Body of pancreas (tissue), 4 donors: ENCODE measurements around the gene PLA2G15. TPM values are rescaled to one million over a fixed set of nuclear protein-coding genes. Genes with fewer than 3 reads are reported as not detected.

Experiments
- ATAC-seq: fragments of 150-250 bp; one replicate; pipeline ENCODE4 v1.9.1; 2016
- DNase-seq, 4 donors: peaks; one replicate each; pipeline ENCODE4 v3.0.0-alpha.2; 2019
- H3K27ac ChIP-seq, 4 donors: fragments of 200-600 bp; sonication (generic); 1 replicate in 3 of 4; 2 replicates in 1 of 4; pipeline versions ENCODE4 v1.5.1 to v1.6.1; 2016 to 2019; ENCODE audit warnings: mild to moderate bottlenecking in 1 of 4, mixed read lengths in 1 of 4, moderate library complexity in 1 of 4
- H3K27me3 ChIP-seq, 2 donors: fragments of 200-600 bp; sonication (generic); one replicate each; pipeline ENCODE4 v1.6.0; 2016; ENCODE audit warnings: mild to moderate bottlenecking in 1 of 2
- H3K36me3 ChIP-seq, 2 donors: fragments of 200-600 bp; sonication (generic); replicated peaks in 1 of 2; 2 replicates each; pipeline ENCODE4 v1.5.1; 2016; ENCODE audit warnings: low read depth in 2 of 2; ENCODE audit not compliant: insufficient read depth in 1 of 2
- H3K4me1 ChIP-seq: fragments of 200-600 bp; sonication (generic); one replicate; pipeline ENCODE4 v1.6.0; 2016
- H3K4me3 ChIP-seq, 2 donors: fragments of 200-600 bp; sonication (generic); 1 replicate in 1 of 2; 2 replicates in 1 of 2; pipeline ENCODE4 v1.5.1; 2016 to 2019
- H3K9me3 ChIP-seq, 3 donors: fragments of 200-600 bp; sonication (generic); 1 replicate in 2 of 3; 2 replicates in 1 of 3; pipeline ENCODE4 v1.5.1; 2016
- POLR2A ChIP-seq, 3 donors: fragments of 450-650 bp; IDR thresholded peaks; one replicate each; pipeline ENCODE4 v1.6.1; 2016; ENCODE audit warnings: antibody characterized with exemption in 3 of 3, mild to moderate bottlenecking in 2 of 3
- WGBS, 2 donors: methylation state at CpG; one replicate each; pipeline ENCODE4 v1.1.5; 2017; 5-methylcytosine and 5-hydroxymethylcytosine counted together
- intact Hi-C: fragments of 100-400 bp; cut with DNase I; formaldehyde crosslinking; loops from one replicate; pipeline ENCODE4 v1.15.1; 2023
- total RNA-seq, 2 donors: library from RNA; depleted of rRNA; stranded (reverse); fragments of >200 nt; gene quantifications; one replicate each; pipeline ENCODE4 v1.1.0, GENCODE V29; 2016
- TF ChIP-seq, protein P1 (sequence below), 7 experiments: fragments of 450-650 bp in 4 of 7; fragments of 200-600 bp in 3 of 7; sonication (generic) in 3 of 7; IDR thresholded peaks; one replicate each; pipeline ENCODE4 v1.5.1; 2016 to 2019; ENCODE audit warnings: antibody characterized with exemption in 7 of 7

PLA2G15 gene
- total RNA-seq, 2 donors from 2014 or later = 8.2 to 9.6 TPM

DNA sequence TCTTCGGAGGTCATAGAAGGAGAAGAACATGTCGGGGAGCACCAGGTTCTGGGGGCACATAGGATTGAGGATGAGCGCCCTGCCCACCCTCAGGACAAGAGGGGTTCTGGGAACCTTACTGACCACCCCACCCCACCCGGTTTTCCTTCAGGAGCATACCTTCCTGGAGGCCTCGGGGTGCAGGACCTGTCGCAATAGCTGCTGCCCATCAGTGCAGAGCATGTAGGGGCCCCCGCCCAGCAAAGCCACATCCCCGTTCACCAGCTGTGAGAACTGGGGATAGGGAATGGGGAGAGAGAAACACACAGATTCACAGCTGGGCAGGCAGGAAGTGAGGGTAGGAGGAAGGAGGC is 11.4 kb upstream of the PLA2G15 start:
- peaks cover 55% of the 10 kb centered on the region for H3K4me1 ChIP-seq
- 27 to 39% methylated on average over 3 to 8 of the region's 8 CpGs for WGBS, 2 donors
- DNase-seq = no peak
- peaks cover 11 to 32% of the 10 kb centered on the region in 2 donors for H3K36me3 ChIP-seq
- H3K9me3 ChIP-seq = no peaks in the 10 kb centered on the region
- intact Hi-C loops = loop anchor here (10.0 kb wide), 1 partner anchor 169 kb away; no protein-coding TSS in a partner anchor
- peak overlapping the region; percentile 98 to 99 (median 99) for H3K27ac ChIP-seq
- TF ChIP-seq POLR2A (IDR thresholded peaks at IDR 0.05) = no peak
- TF ChIP-seq, protein P1, sequence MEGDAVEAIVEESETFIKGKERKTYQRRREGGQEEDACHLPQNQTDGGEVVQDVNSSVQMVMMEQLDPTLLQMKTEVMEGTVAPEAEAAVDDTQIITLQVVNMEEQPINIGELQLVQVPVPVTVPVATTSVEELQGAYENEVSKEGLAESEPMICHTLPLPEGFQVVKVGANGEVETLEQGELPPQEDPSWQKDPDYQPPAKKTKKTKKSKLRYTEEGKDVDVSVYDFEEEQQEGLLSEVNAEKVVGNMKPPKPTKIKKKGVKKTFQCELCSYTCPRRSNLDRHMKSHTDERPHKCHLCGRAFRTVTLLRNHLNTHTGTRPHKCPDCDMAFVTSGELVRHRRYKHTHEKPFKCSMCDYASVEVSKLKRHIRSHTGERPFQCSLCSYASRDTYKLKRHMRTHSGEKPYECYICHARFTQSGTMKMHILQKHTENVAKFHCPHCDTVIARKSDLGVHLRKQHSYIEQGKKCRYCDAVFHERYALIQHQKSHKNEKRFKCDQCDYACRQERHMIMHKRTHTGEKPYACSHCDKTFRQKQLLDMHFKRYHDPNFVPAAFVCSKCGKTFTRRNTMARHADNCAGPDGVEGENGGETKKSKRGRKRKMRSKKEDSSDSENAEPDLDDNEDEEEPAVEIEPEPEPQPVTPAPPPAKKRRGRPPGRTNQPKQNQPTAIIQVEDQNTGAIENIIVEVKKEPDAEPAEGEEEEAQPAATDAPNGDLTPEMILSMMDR (IDR thresholded peaks at IDR 0.05) = no peak
- no peak overlapping the region for H3K4me3 ChIP-seq
- no peaks in the 10 kb centered on the region for H3K27me3 ChIP-seq
- no peak for ATAC-seq

DNA sequence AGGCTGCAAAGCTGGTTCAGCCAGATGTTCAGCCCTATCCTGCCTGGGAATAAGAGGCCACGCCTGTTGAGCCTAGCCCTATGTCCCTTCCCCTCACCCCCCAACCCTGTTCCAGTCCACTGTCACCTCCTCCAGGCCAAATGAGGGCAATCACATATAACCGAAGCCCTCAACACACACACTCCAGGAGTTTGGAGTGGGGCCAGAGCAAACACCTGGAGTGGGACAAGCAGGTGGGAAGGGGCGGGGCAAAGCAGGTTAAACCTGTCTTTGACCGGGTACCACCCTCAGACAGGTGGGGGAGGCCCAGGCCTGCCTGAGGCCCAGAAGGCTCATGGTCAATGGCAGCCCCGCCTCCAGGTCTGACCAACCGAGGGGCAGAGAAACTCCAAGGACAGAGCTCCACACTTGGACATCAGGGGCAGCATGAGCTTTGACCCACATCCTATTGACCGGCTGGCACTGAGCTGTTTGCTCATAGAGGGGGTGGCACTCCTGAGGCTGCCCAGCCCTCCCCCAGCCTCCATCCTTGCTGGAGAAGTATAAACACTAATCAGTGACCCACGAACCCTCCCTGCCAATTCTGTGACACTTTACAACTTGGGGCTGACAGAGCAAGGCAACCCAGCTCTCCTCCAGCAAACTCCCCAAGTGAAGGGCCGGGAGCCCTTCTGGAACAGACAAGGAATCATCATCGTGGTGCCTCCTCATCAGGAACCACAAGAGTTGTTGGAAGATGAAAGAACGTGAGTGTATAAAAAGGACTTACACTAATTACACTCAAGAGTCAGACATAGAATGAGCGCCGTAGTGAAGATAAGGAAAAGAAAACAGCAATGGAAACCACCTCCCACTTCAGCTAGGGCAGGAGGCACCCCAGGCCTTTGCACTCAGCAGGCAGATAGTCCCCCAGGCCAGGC is 10.7 kb upstream of the PLA2G15 start:
- Histone ChIP-seq H3K4me1 (peaks cover 49% of the 10 kb centered on the region), H3K36me3 (peaks cover 11 to 32% of the 10 kb centered on the region in 2 donors), H3K27ac (peak overlapping the region; percentile 98 to 99 (median 99)), H3K27me3 (no peaks in the 10 kb centered on the region), H3K9me3 (no peaks in the 10 kb centered on the region), H3K4me3 (peak overlapping the region; percentile 23 to 39)
- WGBS, 2 donors = 10 to 19% methylated on average over 11 to 13 of the region's 13 CpGs
- TF ChIP-seq, protein P1 (IDR thresholded peaks at IDR 0.05) = peak in 3 of 7 experiments; percentile 12 to 45 (median 35)
- peak; percentile 70 to 89 (median 73) for TF ChIP-seq POLR2A (IDR thresholded peaks at IDR 0.05)
- intact Hi-C loops = loop anchor here (10.0 kb wide), 1 partner anchor 170 kb away; no protein-coding TSS in a partner anchor
- DNase-seq (peak; percentile 98 to 100 (median 100)), ATAC-seq (peak; percentile 61)

DNA sequence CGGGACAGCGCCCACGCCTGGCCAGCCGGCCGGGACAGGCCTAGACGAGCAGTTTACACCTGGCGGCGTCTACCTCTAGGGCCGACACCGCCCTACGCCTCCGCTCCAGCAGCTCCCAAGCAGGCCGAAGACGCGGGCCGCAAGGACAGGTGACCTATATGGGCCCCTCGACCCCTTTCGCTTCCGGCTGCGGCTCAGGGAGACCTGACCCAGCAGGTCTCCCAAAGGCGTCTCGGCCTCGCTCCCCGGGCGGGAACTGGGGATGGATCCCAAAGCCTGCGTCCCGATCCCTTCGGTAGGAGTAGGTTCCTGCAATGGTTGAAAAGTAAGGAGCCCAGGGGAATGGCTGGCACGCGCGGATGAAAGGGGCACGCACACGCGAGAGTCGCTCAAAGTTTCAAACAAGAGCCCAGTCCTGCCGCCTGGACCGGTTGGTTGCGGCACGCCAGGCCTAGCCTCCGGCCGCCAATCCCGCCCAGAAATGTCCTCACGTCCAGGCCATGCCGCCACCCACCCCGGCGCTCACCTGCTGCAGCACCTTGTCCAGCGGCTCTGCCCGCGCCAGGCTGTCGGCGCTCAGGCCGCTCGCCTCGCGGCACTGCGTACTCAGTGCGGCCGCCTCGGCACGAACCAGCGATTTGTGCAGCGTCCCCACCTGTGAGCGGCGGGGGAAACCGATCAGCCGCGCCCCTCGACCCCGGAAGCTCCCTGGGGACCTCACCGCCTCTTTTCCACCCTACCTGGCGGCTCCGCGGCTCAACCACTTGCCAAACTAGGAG is 9.9 kb upstream of the PLA2G15 start:
- WGBS, 2 donors = 7 to 16% methylated on average over 24 to 73 of the region's 73 CpGs
- H3K36me3 ChIP-seq = peaks cover 7 to 25% of the 10 kb centered on the region in 2 donors
- H3K27ac ChIP-seq = peak overlapping the region; percentile 98 to 99 (median 99)
- no peaks in the 10 kb centered on the region for H3K27me3 ChIP-seq
- peak overlapping the region; percentile 23 to 39 for H3K4me3 ChIP-seq
- H3K9me3 ChIP-seq = no peaks in the 10 kb centered on the region
- TF ChIP-seq POLR2A (IDR thresholded peaks at IDR 0.05) = peak in 2 of 3 donors; percentile 59 to 86
- TF ChIP-seq, protein P1 (IDR thresholded peaks at IDR 0.05) = peak in 4 of 7 experiments; percentile 13 to 30 (median 15)
- DNase-seq = peak; percentile 75 to 84 (median 78)
- H3K4me1 ChIP-seq = peaks cover 53% of the 10 kb centered on the region
- peak; percentile 28 for ATAC-seq
- intact Hi-C loops = loop anchor here (10.0 kb wide), 1 partner anchor 170 kb away; no protein-coding TSS in a partner anchor

GRCh38 chr16:68235887-68236136 is 9.4 kb upstream of the PLA2G15 start, which contains the start of gene ESRP2:
Gene ESRP2, minus strand, starts transcription at chr16:68236127. Its CDS starts 82 bp downstream, at chr16:68236045.
- intact Hi-C loops = loop anchor here (10.0 kb wide), 1 partner anchor 171 kb away; no protein-coding TSS in a partner anchor
- ATAC-seq (no peak), DNase-seq (no peak)
- Histone ChIP-seq H3K27ac (peak within 1 kb of the TSS; percentile 98 to 99 (median 99)), H3K9me3 (no peaks in the 10 kb centered on the region), H3K4me1 (peaks cover 53% of the 10 kb centered on the region), H3K4me3 (peak within 1 kb of the TSS; percentile 23 to 39), H3K36me3 (peaks cover 7 to 22% of the 10 kb centered on the region in 2 donors), H3K27me3 (no peaks in the 10 kb centered on the region)
- 1% methylated on average over 36 of the region's 36 CpGs; no CpG with 5 or more reads in 1 of the 2 donors for WGBS, 2 donors
- peak in 2 of 3 donors; percentile 62 to 79 for TF ChIP-seq POLR2A (IDR thresholded peaks at IDR 0.05)
- TF ChIP-seq, protein P1 (IDR thresholded peaks at IDR 0.05) = no peak
